ENCODE measurements around the gene ACSM4. TPM values are rescaled to one million over a fixed set of nuclear protein-coding genes. Genes with fewer than 3 reads are reported as not detected.

Gene ACSM4
- total and polyA plus RNA-seq, 2 of the 13 experiments (the other 11 are each of a cell fraction or from before 2014, with no cell fraction given), result not detected

DNA sequence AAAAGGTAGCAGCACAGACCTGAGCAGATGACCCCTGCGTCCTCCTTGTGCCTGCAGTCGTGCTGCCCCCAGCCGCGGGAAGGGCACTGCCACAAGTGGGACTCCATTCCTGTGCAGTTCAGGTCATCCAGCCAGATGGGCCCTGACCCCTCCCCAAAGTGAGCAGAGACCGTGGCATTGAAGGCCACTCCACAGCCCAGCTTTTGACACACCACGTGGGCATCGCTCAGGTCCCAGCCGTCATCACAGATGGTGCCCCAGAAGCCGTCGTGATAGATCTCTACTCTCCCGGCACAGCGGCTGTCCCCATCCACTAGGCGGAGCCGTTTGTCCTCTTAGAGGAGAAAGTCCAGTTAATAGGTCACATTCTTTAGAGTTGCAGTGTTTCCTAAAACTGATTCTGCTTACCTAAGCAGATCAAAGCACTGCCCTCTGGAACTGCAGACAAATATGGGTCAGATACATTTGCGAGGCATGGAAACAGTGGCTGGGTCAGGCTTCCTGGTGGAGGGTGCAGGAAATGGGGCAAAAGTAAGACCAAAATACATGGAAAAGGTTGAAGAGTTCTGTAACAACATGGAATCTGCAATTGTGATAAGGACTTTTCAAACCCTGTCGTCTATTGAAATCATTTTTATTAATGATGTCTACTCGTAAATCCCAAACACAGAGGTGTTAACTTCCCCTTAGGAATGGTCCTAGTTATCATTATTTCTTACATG, 70.7 kb downstream of the ACSM4 start:
- peak; percentile 99 for ATAC-seq
- FAIRE-seq, result peak; percentile 51
- no peaks in the 10 kb centered on the region; a peak in 1 of 5 replicates for H3K27me3 ChIP-seq (ENCODE audit: control insufficient read depth in 1 of 2, insufficient read depth in 2 of 2, low read length in 2 of 2)
- DNase-seq (ENCODE audit: low spot score), result peak; percentile 80
- H2AFZ ChIP-seq (ENCODE audit: low read length), result no peak overlapping the region
- H4K20me1 ChIP-seq (ENCODE audit: insufficient read depth, low read length), result no peaks in the 10 kb centered on the region
- no peaks in the 10 kb centered on the region for H3K36me3 ChIP-seq (replicated peaks in 1 of 2; ENCODE audit: control insufficient read depth in 1 of 2, insufficient read depth in 2 of 2, low read length in 2 of 2)
- no peaks in the 10 kb centered on the region for H3K9me3 ChIP-seq (ENCODE audit: low read length)
- H3K4me2 ChIP-seq (ENCODE audit: low read depth, low read length), result peak overlapping the region; percentile 41
- no peaks in the 10 kb centered on the region for H3K79me2 ChIP-seq (ENCODE audit: insufficient read depth, low read length)
- H3K27ac ChIP-seq (ENCODE audit: extremely low read length, insufficient read depth, low read length), result no peak overlapping the region
- POLR2A ChIA-PET, result no interaction called here
- H3K9ac ChIP-seq (ENCODE audit: insufficient read depth, low read depth, low read length), result no peak overlapping the region
- no peak overlapping the region for H3K4me3 ChIP-seq (replicated peaks in 1 of 3; ENCODE audit: insufficient read depth in 1 of 3, low read depth in 2 of 3, low read length in 3 of 3)
- intact Hi-C loops (cut with micrococcal nuclease; ENCODE audit: unreplicated experiment), result loop anchor here (1.0 to 5.0 kb wide), 3 partner anchors 86 to 264 kb away; no protein-coding TSS in a partner anchor
- peaks cover 13% of the 10 kb centered on the region for H3K4me1 ChIP-seq (ENCODE audit: insufficient read depth, low read length)
- in situ Hi-C loops (cut with HindIII; ENCODE audit: extremely low pct_ligation_motif_present, low pct_unique_long_range_greater_than_20kb), result loop anchor here (5.0 to 10.0 kb wide), 3 partner anchors 88 to 260 kb away; no protein-coding TSS in a partner anchor
- CTCF ChIA-PET (ENCODE audit: low intra/inter-chr PET ratio, low total read pairs), result interaction anchor here (1.2 to 1.5 kb wide), 2 partner anchors 86 to 264 kb away, joined by 7 to 8 read pairs; no protein-coding TSS in a partner anchor
- WGBS (ENCODE audit: low lambda C conversion rate), result 4% methylated on average over 8 of the region's 17 CpGs
- BruUV-seq (replicated peaks), result no TSS peak
- TF ChIP-seq TEAD3 (CRISPR knock-in tag; optimal IDR thresholded peaks at IDR 0.05; ENCODE audit: borderline replicate concordance) (peak; percentile 50), HNF4A (CRISPR knock-in tag; IDR thresholded peaks at IDR 0.05) (peak; percentile 87), RAD21 (CRISPR knock-in tag; IDR thresholded peaks at IDR 0.05) (peak; percentile 62), ZNF44 (CRISPR knock-in tag; IDR thresholded peaks at IDR 0.05) (no peak), BCL6 (CRISPR knock-in tag; IDR thresholded peaks at IDR 0.05) (peak; percentile 35), ZNF569 (CRISPR knock-in tag; IDR thresholded peaks at IDR 0.05; ENCODE audit: borderline replicate concordance) (no peak), ERF (CRISPR knock-in tag; IDR thresholded peaks at IDR 0.05) (peak; percentile 42; the same call in 1 of the 2 replicates), FOSL2 (CRISPR knock-in tag; IDR thresholded peaks at IDR 0.05) (peak; percentile 37), SMC3 (IDR thresholded peaks at IDR 0.05; ENCODE audit: low read length) (peak; percentile 79), PPARG (CRISPR knock-in tag; conservative IDR thresholded peaks at IDR 0.05) (peak; percentile 73)
- TF ChIP-seq, protein P1, sequence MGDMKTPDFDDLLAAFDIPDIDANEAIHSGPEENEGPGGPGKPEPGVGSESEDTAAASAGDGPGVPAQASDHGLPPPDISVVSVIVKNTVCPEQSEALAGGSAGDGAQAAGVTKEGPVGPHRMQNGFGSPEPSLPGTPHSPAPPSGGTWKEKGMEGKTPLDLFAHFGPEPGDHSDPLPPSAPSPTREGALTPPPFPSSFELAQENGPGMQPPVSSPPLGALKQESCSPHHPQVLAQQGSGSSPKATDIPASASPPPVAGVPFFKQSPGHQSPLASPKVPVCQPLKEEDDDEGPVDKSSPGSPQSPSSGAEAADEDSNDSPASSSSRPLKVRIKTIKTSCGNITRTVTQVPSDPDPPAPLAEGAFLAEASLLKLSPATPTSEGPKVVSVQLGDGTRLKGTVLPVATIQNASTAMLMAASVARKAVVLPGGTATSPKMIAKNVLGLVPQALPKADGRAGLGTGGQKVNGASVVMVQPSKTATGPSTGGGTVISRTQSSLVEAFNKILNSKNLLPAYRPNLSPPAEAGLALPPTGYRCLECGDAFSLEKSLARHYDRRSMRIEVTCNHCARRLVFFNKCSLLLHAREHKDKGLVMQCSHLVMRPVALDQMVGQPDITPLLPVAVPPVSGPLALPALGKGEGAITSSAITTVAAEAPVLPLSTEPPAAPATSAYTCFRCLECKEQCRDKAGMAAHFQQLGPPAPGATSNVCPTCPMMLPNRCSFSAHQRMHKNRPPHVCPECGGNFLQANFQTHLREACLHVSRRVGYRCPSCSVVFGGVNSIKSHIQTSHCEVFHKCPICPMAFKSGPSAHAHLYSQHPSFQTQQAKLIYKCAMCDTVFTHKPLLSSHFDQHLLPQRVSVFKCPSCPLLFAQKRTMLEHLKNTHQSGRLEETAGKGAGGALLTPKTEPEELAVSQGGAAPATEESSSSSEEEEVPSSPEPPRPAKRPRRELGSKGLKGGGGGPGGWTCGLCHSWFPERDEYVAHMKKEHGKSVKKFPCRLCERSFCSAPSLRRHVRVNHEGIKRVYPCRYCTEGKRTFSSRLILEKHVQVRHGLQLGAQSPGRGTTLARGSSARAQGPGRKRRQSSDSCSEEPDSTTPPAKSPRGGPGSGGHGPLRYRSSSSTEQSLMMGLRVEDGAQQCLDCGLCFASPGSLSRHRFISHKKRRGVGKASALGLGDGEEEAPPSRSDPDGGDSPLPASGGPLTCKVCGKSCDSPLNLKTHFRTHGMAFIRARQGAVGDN (CRISPR knock-in tag; IDR thresholded peaks at IDR 0.05), result peak; percentile 28; the same call in 1 of the 2 replicates
- TF ChIP-seq, protein P2, sequence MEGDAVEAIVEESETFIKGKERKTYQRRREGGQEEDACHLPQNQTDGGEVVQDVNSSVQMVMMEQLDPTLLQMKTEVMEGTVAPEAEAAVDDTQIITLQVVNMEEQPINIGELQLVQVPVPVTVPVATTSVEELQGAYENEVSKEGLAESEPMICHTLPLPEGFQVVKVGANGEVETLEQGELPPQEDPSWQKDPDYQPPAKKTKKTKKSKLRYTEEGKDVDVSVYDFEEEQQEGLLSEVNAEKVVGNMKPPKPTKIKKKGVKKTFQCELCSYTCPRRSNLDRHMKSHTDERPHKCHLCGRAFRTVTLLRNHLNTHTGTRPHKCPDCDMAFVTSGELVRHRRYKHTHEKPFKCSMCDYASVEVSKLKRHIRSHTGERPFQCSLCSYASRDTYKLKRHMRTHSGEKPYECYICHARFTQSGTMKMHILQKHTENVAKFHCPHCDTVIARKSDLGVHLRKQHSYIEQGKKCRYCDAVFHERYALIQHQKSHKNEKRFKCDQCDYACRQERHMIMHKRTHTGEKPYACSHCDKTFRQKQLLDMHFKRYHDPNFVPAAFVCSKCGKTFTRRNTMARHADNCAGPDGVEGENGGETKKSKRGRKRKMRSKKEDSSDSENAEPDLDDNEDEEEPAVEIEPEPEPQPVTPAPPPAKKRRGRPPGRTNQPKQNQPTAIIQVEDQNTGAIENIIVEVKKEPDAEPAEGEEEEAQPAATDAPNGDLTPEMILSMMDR (CRISPR knock-in tag; IDR thresholded peaks at IDR 0.05), result peak; percentile 93
- TF ChIP-seq, protein P3, sequence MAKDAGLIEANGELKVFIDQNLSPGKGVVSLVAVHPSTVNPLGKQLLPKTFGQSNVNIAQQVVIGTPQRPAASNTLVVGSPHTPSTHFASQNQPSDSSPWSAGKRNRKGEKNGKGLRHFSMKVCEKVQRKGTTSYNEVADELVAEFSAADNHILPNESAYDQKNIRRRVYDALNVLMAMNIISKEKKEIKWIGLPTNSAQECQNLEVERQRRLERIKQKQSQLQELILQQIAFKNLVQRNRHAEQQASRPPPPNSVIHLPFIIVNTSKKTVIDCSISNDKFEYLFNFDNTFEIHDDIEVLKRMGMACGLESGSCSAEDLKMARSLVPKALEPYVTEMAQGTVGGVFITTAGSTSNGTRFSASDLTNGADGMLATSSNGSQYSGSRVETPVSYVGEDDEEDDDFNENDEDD (CRISPR knock-in tag; IDR thresholded peaks at IDR 0.05; ENCODE audit: borderline replicate concordance), result 0 out of 2 replicates have a peak, but pooled peaks have one; percentile 24
- TF ChIP-seq, protein P4, sequence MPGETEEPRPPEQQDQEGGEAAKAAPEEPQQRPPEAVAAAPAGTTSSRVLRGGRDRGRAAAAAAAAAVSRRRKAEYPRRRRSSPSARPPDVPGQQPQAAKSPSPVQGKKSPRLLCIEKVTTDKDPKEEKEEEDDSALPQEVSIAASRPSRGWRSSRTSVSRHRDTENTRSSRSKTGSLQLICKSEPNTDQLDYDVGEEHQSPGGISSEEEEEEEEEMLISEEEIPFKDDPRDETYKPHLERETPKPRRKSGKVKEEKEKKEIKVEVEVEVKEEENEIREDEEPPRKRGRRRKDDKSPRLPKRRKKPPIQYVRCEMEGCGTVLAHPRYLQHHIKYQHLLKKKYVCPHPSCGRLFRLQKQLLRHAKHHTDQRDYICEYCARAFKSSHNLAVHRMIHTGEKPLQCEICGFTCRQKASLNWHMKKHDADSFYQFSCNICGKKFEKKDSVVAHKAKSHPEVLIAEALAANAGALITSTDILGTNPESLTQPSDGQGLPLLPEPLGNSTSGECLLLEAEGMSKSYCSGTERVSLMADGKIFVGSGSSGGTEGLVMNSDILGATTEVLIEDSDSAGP (CRISPR knock-in tag; IDR thresholded peaks at IDR 0.05; ENCODE audit: borderline replicate concordance), result peak; percentile 61
- TF ChIP-seq, protein P5, sequence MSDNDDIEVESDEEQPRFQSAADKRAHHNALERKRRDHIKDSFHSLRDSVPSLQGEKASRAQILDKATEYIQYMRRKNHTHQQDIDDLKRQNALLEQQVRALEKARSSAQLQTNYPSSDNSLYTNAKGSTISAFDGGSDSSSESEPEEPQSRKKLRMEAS (IDR thresholded peaks at IDR 0.05), result 0 out of 2 replicates have a peak, but pooled peaks have one; percentile 27

Measured in HepG2 (cell line).